ENCODE data around the gene TOMM20L.

DNA sequence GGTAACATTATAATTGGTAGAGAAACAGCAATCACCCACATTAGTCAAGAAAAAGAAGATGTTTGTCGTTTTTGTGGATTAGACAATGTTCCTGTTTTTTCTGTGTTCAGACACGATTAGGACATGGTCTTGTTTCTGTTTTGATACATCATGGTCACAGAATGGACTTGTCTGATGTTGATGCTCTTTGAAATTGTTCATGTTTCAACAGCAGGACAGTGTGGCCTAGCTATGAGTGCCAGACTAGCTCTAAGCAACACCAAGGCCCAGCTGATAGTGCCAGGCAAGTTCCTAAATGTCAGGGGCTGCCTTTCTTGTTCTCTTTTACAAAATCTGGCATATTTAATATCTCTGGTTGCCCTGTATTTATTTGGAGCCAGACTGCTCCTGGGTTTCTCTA, 40.9 kb upstream of the TOMM20L start:
- TF ChIP-seq POLR2A (IDR thresholded peaks at IDR 0.05) (no peak), CTCF (IDR thresholded peaks at IDR 0.05) (no peak), EP300 (IDR thresholded peaks at IDR 0.05) (no peak)
